ENCODE data around the gene ARHGAP22. TPM values are rescaled to one million over a fixed set of nuclear protein-coding genes. Genes with fewer than 3 reads are reported as not detected.

Gene ARHGAP22
- total RNA-seq, 1 experiment from 2014 or later, result 1.8 TPM

GRCh38 chr10:48456808-48457761 lies 147.8 kb downstream of the ARHGAP22 start:
- no peak for TF ChIP-seq POLR2AphosphoS5 (IDR thresholded peaks at IDR 0.05; ENCODE audit: low read depth, low read length)
- TF ChIP-seq, protein P1, sequence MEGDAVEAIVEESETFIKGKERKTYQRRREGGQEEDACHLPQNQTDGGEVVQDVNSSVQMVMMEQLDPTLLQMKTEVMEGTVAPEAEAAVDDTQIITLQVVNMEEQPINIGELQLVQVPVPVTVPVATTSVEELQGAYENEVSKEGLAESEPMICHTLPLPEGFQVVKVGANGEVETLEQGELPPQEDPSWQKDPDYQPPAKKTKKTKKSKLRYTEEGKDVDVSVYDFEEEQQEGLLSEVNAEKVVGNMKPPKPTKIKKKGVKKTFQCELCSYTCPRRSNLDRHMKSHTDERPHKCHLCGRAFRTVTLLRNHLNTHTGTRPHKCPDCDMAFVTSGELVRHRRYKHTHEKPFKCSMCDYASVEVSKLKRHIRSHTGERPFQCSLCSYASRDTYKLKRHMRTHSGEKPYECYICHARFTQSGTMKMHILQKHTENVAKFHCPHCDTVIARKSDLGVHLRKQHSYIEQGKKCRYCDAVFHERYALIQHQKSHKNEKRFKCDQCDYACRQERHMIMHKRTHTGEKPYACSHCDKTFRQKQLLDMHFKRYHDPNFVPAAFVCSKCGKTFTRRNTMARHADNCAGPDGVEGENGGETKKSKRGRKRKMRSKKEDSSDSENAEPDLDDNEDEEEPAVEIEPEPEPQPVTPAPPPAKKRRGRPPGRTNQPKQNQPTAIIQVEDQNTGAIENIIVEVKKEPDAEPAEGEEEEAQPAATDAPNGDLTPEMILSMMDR (IDR thresholded peaks at IDR 0.05), result no peak
- TF ChIP-seq, protein P2, sequence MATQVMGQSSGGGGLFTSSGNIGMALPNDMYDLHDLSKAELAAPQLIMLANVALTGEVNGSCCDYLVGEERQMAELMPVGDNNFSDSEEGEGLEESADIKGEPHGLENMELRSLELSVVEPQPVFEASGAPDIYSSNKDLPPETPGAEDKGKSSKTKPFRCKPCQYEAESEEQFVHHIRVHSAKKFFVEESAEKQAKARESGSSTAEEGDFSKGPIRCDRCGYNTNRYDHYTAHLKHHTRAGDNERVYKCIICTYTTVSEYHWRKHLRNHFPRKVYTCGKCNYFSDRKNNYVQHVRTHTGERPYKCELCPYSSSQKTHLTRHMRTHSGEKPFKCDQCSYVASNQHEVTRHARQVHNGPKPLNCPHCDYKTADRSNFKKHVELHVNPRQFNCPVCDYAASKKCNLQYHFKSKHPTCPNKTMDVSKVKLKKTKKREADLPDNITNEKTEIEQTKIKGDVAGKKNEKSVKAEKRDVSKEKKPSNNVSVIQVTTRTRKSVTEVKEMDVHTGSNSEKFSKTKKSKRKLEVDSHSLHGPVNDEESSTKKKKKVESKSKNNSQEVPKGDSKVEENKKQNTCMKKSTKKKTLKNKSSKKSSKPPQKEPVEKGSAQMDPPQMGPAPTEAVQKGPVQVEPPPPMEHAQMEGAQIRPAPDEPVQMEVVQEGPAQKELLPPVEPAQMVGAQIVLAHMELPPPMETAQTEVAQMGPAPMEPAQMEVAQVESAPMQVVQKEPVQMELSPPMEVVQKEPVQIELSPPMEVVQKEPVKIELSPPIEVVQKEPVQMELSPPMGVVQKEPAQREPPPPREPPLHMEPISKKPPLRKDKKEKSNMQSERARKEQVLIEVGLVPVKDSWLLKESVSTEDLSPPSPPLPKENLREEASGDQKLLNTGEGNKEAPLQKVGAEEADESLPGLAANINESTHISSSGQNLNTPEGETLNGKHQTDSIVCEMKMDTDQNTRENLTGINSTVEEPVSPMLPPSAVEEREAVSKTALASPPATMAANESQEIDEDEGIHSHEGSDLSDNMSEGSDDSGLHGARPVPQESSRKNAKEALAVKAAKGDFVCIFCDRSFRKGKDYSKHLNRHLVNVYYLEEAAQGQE (IDR thresholded peaks at IDR 0.05; ENCODE audit: insufficient read depth in 1 of 2, low read depth in 2 of 2, low read length in 1 of 2), result no peak
- no peak for TF ChIP-seq SIN3A (IDR thresholded peaks at IDR 0.05; ENCODE audit: borderline replicate concordance, insufficient read depth, low read depth, low read length)
- TF ChIP-seq TCF7L2 (IDR thresholded peaks at IDR 0.05; ENCODE audit: low read depth, low read length), result no peak
- BruUV-seq (replicated peaks), result no TSS peak
- ATAC-seq (no peak), DNase-seq (ENCODE audit: low read depth, low spot score) (no peak)
- H3K27me3 ChIP-seq (ENCODE audit: control insufficient read depth, insufficient read depth, low read length), result no peaks in the 10 kb centered on the region
- H3K4me3 ChIP-seq (ENCODE audit: low read depth in 2 of 2, low read length in 2 of 2), result no peak overlapping the region
- CTCF ChIA-PET, result no interaction called here
- intact Hi-C loops (cut with micrococcal nuclease; ENCODE audit: unreplicated experiment), result no loop called here
- no peak overlapping the region for H3K27ac ChIP-seq (ENCODE audit: low read length)
- no peaks in the 10 kb centered on the region for H3K9me3 ChIP-seq (ENCODE audit: control insufficient read depth, insufficient read depth, low read depth, low read length)
- in situ Hi-C loops (cut with HindIII; ENCODE audit: low pct_unique_long_range_greater_than_20kb, low sequenced_read_pairs), result no loop called here
- POLR2A ChIA-PET, result interaction anchor here (0.6 kb wide), 1 partner anchor 1266 kb away, joined by 4 read pairs; no protein-coding TSS in a partner anchor
- H3K4me1 ChIP-seq (ENCODE audit: control insufficient read depth, insufficient read depth, low read length), result no peaks in the 10 kb centered on the region; the same call in 1 of the 2 replicates
- H3K36me3 ChIP-seq (ENCODE audit: control insufficient read depth, insufficient read depth, low read length), result no peaks in the 10 kb centered on the region

- intact Hi-C loops (cut with micrococcal nuclease; ENCODE audit: unreplicated experiment) (no loop called here), in situ Hi-C loops (cut with HindIII; ENCODE audit: low pct_unique_long_range_greater_than_20kb, low sequenced_read_pairs) (no loop called here)
- H3K4me3 ChIP-seq (ENCODE audit: low read depth in 2 of 2, low read length in 2 of 2), result no peak overlapping the region
- no peak for ATAC-seq
- ChIA-PET POLR2A (no interaction called here), CTCF (no interaction called here)
- no peaks in the 10 kb centered on the region for H3K36me3 ChIP-seq (ENCODE audit: control insufficient read depth, insufficient read depth, low read length)
- H3K4me1 ChIP-seq (ENCODE audit: control insufficient read depth, insufficient read depth, low read length), result no peaks in the 10 kb centered on the region; the same call in 1 of the 2 replicates
- H3K9me3 ChIP-seq (ENCODE audit: control insufficient read depth, insufficient read depth, low read depth, low read length), result no peaks in the 10 kb centered on the region
- no peak for DNase-seq (ENCODE audit: low read depth, low spot score)
- H3K27me3 ChIP-seq (ENCODE audit: control insufficient read depth, insufficient read depth, low read length), result no peaks in the 10 kb centered on the region
- H3K27ac ChIP-seq (ENCODE audit: low read length), result no peak overlapping the region
- TF ChIP-seq SIN3A (IDR thresholded peaks at IDR 0.05; ENCODE audit: borderline replicate concordance, insufficient read depth, low read depth, low read length) (no peak), TCF7L2 (IDR thresholded peaks at IDR 0.05; ENCODE audit: low read depth, low read length) (no peak), POLR2AphosphoS5 (IDR thresholded peaks at IDR 0.05; ENCODE audit: low read depth, low read length) (no peak)
- TF ChIP-seq, protein P2 (IDR thresholded peaks at IDR 0.05; ENCODE audit: insufficient read depth in 1 of 2, low read depth in 2 of 2, low read length in 1 of 2), result no peak
- TF ChIP-seq, protein P1 (IDR thresholded peaks at IDR 0.05), result no peak
- no TSS peak for BruUV-seq (replicated peaks)
Measured at GRCh38 chr10:48456361-48456804, 148.5 kb downstream of the ARHGAP22 start.
